ENCODE measurements around the gene MAMSTR.
"Not testable (repeated sequence)": the region's sequence is repeated elsewhere in the genome, so short reads cannot be mapped to it uniquely, and the experiment has no call there.

Gene MAMSTR

GRCh38 chr19:48719263-48720171, at the start of gene MAMSTR:
TSS of gene MAMSTR (minus strand) at chr19:48719725. CDS start at chr19:48719031, 694 bp downstream.
- DNase-seq = no peak

- DNase-seq = no peak
These were observed 49.6 kb upstream of the MAMSTR start for GRCh38 chr19:48768994-48769713.

- not testable (repeated sequence) for DNase-seq
These were observed 48.7 kb upstream of the MAMSTR start for GRCh38 chr19:48768171-48768753.

GRCh38 chr19:48765816-48766215, 46.3 kb upstream of the MAMSTR start:
- DNase-seq = not testable (repeated sequence)

- no peak for DNase-seq
These were observed 41.1 kb upstream of the MAMSTR start for GRCh38 chr19:48760504-48761205.

- DNase-seq = no peak
These were observed 38.2 kb upstream of the MAMSTR start for GRCh38 chr19:48757741-48758144.

GRCh38 chr19:48757089-48757675, 37.7 kb upstream of the MAMSTR start:
- no peak for DNase-seq

- no peak for DNase-seq
These were observed 37.2 kb upstream of the MAMSTR start for GRCh38 chr19:48756686-48757085.

GRCh38 chr19:48756212-48756611, 36.7 kb upstream of the MAMSTR start:
- no peak for DNase-seq

GRCh38 chr19:48755787-48756186, 36.3 kb upstream of the MAMSTR start:
- DNase-seq = no peak

GRCh38 chr19:48755084-48755641, 35.6 kb upstream of the MAMSTR start, which contains the start of gene FGF21:
TSS of gene FGF21 (plus strand) at chr19:48755524. CDS start at chr19:48756237, 713 bp downstream.
- no peak for DNase-seq

GRCh38 chr19:48752496-48753365, 33.2 kb upstream of the MAMSTR start, which contains the start of gene FUT1:
TSS of gene FUT1 (minus strand) at chr19:48752641. CDS start at chr19:48751281, 1,360 bp downstream.
- DNase-seq = peak; percentile 66

GRCh38 chr19:48751845-48752495, 32.4 kb upstream of the MAMSTR start:
- no peak for DNase-seq

GRCh38 chr19:48750771-48751504, 31.4 kb upstream of the MAMSTR start:
- DNase-seq = no peak

- DNase-seq = no peak
These were observed 30.8 kb upstream of the MAMSTR start for GRCh38 chr19:48750351-48750750.

- no peak for DNase-seq
These were observed 30.2 kb upstream of the MAMSTR start for GRCh38 chr19:48749571-48750198.

- no peak for DNase-seq
These were observed 27.4 kb upstream of the MAMSTR start, which contains the start of gene IZUMO1 for GRCh38 chr19:48746738-48747575. TSS of gene IZUMO1 (minus strand) at chr19:48746909. CDS start at chr19:48745859, 1,050 bp downstream.

- DNase-seq = no peak
These were observed 26.6 kb upstream of the MAMSTR start for GRCh38 chr19:48746110-48746509.

Data from NCI-H2081 treated with DMSO at 0.1 percent for 48 hours (cell line).